SU-DHL-6 (cell line): Measurements from ENCODE around the gene CAMP.

Experiments
- EZH2phosphoT487 ChIP-seq: fragments of 200-600 bp; sonication (generic), shearing (Covaris generic); conservative IDR thresholded peaks from 2 replicates; pipeline ENCODE4 v1.6.1; 2018; ENCODE audit warnings: mild to moderate bottlenecking, antibody characterized with exemption, low read length, moderate library complexity, mixed read lengths
- TF ChIP-seq, protein P1 (sequence below): fragments of 200-600 bp; sonication (generic); IDR thresholded peaks from one replicate; pipeline ENCODE4 v1.5.1; 2017; ENCODE audit warnings: antibody characterized with exemption, mild to moderate bottlenecking, low read length, moderate library complexity; ENCODE audit not compliant: insufficient read depth, poor library complexity, severe bottlenecking

DNA sequence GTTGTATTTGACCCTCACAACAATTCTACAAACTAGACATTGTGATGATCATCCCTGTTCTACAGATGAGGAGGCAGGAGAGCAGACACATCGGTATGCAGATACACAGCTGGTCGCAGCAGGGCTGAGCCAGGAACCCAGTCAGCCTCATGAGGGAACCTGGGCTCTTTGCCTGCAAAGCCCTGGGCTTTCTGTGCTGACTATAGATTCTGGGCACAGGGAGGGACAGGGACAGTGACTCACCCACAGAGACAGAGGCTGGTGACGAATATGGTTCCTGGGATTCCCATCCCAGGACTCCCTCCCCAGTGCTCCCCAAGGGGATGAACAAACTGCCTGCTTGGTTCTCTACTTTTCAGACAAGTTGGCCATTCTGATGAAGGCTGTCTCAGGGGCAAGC lies 3.8 kb upstream of the CAMP start:
- TF ChIP-seq, protein P1, sequence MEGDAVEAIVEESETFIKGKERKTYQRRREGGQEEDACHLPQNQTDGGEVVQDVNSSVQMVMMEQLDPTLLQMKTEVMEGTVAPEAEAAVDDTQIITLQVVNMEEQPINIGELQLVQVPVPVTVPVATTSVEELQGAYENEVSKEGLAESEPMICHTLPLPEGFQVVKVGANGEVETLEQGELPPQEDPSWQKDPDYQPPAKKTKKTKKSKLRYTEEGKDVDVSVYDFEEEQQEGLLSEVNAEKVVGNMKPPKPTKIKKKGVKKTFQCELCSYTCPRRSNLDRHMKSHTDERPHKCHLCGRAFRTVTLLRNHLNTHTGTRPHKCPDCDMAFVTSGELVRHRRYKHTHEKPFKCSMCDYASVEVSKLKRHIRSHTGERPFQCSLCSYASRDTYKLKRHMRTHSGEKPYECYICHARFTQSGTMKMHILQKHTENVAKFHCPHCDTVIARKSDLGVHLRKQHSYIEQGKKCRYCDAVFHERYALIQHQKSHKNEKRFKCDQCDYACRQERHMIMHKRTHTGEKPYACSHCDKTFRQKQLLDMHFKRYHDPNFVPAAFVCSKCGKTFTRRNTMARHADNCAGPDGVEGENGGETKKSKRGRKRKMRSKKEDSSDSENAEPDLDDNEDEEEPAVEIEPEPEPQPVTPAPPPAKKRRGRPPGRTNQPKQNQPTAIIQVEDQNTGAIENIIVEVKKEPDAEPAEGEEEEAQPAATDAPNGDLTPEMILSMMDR, result no peak
- no peak for TF ChIP-seq EZH2phosphoT487
